ENCODE results near the gene RFX2.
"Not testable (repeated sequence)": the region's sequence is repeated elsewhere in the genome, so short reads cannot be mapped to it uniquely, and the experiment has no call there.

Gene RFX2

GRCh38 chr19:6011206-6011605 is 99.1 kb downstream of the RFX2 start:
- no peak for DNase-seq (ENCODE audit: extremely low spot score)
- POLR2A ChIA-PET, result no interaction called here
- TF ChIP-seq CTCF (IDR thresholded peaks at IDR 0.05; ENCODE audit: control extremely low read depth, extremely low read depth, low read depth, missing control alignments), result no peak
- CTCF ChIA-PET, result interaction anchor here (1.8 to 2.5 kb wide), 2 partner anchors 11 to 207 kb away, joined by 4 to 14 read pairs; partner anchors contain the start of gene NRTN

GRCh38 chr19:6010107-6010506 is 100.2 kb downstream of the RFX2 start:
- no peak for DNase-seq (ENCODE audit: extremely low spot score)
- ChIA-PET CTCF (interaction anchor here (1.6 to 2.5 kb wide), 3 partner anchors 9 to 206 kb away, joined by 3 to 14 read pairs (median 4); partner anchors contain the start of gene NRTN), POLR2A (no interaction called here)
- no peak for TF ChIP-seq CTCF (IDR thresholded peaks at IDR 0.05; ENCODE audit: control extremely low read depth, extremely low read depth, low read depth, missing control alignments)

GRCh38 chr19:6007866-6008265 is 102.4 kb downstream of the RFX2 start:
- ChIA-PET POLR2A (no interaction called here), CTCF (interaction anchor here (2.1 kb wide), 1 partner anchor 15 kb away, joined by 11 read pairs; no protein-coding TSS in a partner anchor)
- no peak for DNase-seq (ENCODE audit: extremely low spot score)

GRCh38 chr19:6006896-6007295 is 103.4 kb downstream of the RFX2 start:
- ChIA-PET CTCF (interaction anchor here (2.1 to 2.8 kb wide), 2 partner anchors 16 to 20 kb away, joined by 11 to 13 read pairs; no protein-coding TSS in a partner anchor), POLR2A (no interaction called here)
- TF ChIP-seq CTCF (IDR thresholded peaks at IDR 0.05; ENCODE audit: control extremely low read depth, extremely low read depth, low read depth, missing control alignments), result no peak
- DNase-seq (ENCODE audit: extremely low spot score), result no peak

More at GRCh38 chr19:6007866-6008265, 102.4 kb downstream of the RFX2 start:
- no peak for TF ChIP-seq CTCF (IDR thresholded peaks at IDR 0.05; ENCODE audit: control extremely low read depth, extremely low read depth, low read depth, missing control alignments)

- CTCF ChIA-PET, result interaction anchor here (1.3 to 2.8 kb wide), 3 partner anchors 16 to 19 kb away, joined by 5 to 13 read pairs (median 11); no protein-coding TSS in a partner anchor
- POLR2A ChIA-PET, result interaction anchor here (0.6 kb wide), 1 partner anchor 310 kb away, joined by 3 read pairs; no protein-coding TSS in a partner anchor
- DNase-seq (ENCODE audit: extremely low spot score), result not testable (repeated sequence)
Observed at GRCh38 chr19:6006070-6006446, 104.2 kb downstream of the RFX2 start.

GRCh38 chr19:6005321-6006069 is 104.8 kb downstream of the RFX2 start:
- DNase-seq (ENCODE audit: extremely low spot score), result no peak
- TF ChIP-seq CTCF (IDR thresholded peaks at IDR 0.05; ENCODE audit: control extremely low read depth, extremely low read depth, low read depth, missing control alignments), result no peak
- ChIA-PET POLR2A (interaction anchor here (0.5 to 0.6 kb wide), 2 partner anchors 63 to 310 kb away, joined by 3 read pairs; no protein-coding TSS in a partner anchor), CTCF (interaction anchor here (0.8 to 2.8 kb wide), 3 partner anchors 17 to 36 kb away, joined by 3 to 13 read pairs (median 5); no protein-coding TSS in a partner anchor)

GRCh38 chr19:6003976-6004375 is 106.3 kb downstream of the RFX2 start:
- DNase-seq (ENCODE audit: extremely low spot score), result no peak
- TF ChIP-seq CTCF (IDR thresholded peaks at IDR 0.05; ENCODE audit: control extremely low read depth, extremely low read depth, low read depth, missing control alignments), result no peak
- ChIA-PET POLR2A (no interaction called here), CTCF (no interaction called here)

All from GM10248 (cell line).